ENCODE results near the gene LASP1. TPM values are rescaled to one million over a fixed set of nuclear protein-coding genes. Genes with fewer than 3 reads are reported as not detected.

The LASP1 gene
- total RNA-seq, 1 experiment from 2014 or later, result 106 TPM

DNA sequence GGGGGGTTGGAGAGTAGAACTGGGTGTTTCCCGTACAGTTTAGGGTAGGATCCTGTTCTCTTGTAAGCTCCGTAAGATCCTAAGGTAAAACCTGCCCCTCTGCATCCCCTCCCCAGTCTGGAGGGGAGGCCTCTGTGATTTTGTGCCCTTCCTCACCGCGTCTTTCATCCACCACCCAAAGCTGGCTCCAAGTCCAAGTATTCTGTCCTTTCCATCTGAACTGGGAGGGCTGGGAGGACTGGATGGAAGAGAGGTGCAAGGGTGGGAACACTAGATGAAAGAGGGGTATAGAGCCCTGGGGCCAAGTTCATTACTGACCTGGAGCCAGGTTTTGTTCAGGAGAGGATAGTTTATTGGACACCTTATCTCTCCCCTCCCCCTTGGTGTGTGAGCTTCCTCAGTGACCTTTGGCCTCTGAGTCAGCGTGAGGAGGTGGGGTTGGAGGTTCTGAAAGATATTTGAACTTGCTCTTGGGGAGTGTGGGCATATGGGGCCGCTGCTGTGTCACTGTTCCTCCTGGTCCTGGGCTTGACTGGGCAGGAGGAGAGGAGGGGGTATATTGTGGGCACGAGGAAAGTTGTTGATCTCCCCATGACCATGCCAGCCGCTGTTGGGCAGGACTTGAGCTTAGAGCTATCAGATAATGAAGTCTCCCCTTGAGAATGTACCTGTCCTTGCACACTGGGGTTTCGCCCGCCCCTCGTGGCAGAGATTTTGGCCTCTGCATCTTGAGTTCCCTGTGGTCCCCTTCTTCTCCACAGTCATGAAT is 1.6 kb downstream of the LASP1 start:
- no peaks in the 10 kb centered on the region for H3K36me3 ChIP-seq (ENCODE audit: low read depth, low read length)
- H3K9me2 ChIP-seq (replicated peaks; ENCODE audit: low read length), result no peaks in the 10 kb centered on the region
- H3K27ac ChIP-seq (ENCODE audit: low read length), result peak overlapping the region; percentile 42
- H3F3A ChIP-seq (ENCODE audit: low read length, unreplicated experiment), result no peaks in the 10 kb centered on the region
- TF ChIP-seq, protein P1, sequence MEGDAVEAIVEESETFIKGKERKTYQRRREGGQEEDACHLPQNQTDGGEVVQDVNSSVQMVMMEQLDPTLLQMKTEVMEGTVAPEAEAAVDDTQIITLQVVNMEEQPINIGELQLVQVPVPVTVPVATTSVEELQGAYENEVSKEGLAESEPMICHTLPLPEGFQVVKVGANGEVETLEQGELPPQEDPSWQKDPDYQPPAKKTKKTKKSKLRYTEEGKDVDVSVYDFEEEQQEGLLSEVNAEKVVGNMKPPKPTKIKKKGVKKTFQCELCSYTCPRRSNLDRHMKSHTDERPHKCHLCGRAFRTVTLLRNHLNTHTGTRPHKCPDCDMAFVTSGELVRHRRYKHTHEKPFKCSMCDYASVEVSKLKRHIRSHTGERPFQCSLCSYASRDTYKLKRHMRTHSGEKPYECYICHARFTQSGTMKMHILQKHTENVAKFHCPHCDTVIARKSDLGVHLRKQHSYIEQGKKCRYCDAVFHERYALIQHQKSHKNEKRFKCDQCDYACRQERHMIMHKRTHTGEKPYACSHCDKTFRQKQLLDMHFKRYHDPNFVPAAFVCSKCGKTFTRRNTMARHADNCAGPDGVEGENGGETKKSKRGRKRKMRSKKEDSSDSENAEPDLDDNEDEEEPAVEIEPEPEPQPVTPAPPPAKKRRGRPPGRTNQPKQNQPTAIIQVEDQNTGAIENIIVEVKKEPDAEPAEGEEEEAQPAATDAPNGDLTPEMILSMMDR (conservative IDR thresholded peaks at IDR 0.05; ENCODE audit: low read depth, low read length), result 0 out of 2 replicates have a peak, but pooled peaks have one; percentile 25
- no peak for TF ChIP-seq EZH2phosphoT487 (IDR thresholded peaks at IDR 0.05; ENCODE audit: borderline replicate concordance, low read length)
- no TSS peak for BruUV-seq (replicated peaks)
- intact Hi-C loops (cut with micrococcal nuclease), result no loop called here
- peak overlapping the region; percentile 98 for H3K4me3 ChIP-seq (ENCODE audit: low read length)
- H2AFZ ChIP-seq (ENCODE audit: low read length), result 0 out of 2 replicates have a peak overlapping the region, but pooled peaks have one; percentile 48
- no peaks in the 10 kb centered on the region for H3K9me3 ChIP-seq (ENCODE audit: low read length)
- CTCF ChIA-PET, result interaction anchor here (0.6 to 0.8 kb wide), 2 partner anchors 17 to 281 kb away, joined by 3 to 4 read pairs; no protein-coding TSS in a partner anchor
- peak; percentile 81 for DNase-seq
- peaks cover 25% of the 10 kb centered on the region for H3K4me1 ChIP-seq (ENCODE audit: insufficient read depth, low read length)
- peaks cover 61% of the 10 kb centered on the region for H3K79me2 ChIP-seq (ENCODE audit: low read length)
- POLR2A ChIA-PET (ENCODE audit: unreplicated experiment), result interaction anchor here (0.6 to 0.8 kb wide), 2 partner anchors 17 to 282 kb away, joined by 13 to 15 read pairs; no protein-coding TSS in a partner anchor
- peak; percentile 27 for ATAC-seq
- H3K4me2 ChIP-seq (ENCODE audit: low read length), result peak overlapping the region; percentile 84
- peak overlapping the region; percentile 77 for H3K9ac ChIP-seq (ENCODE audit: low read length)
- H4K20me1 ChIP-seq (ENCODE audit: low read length), result peaks cover 15% of the 10 kb centered on the region
- no peaks in the 10 kb centered on the region for H3K27me3 ChIP-seq (ENCODE audit: low read length)

GRCh38 chr17:38872027-38872511 is 2.2 kb downstream of the LASP1 start:
- no TSS peak for BruUV-seq (replicated peaks)
- CTCF ChIA-PET, result no interaction called here

More at GRCh38 chr17:38872027-38872511, 2.2 kb downstream of the LASP1 start:
- POLR2A ChIA-PET (ENCODE audit: unreplicated experiment), result no interaction called here
- Histone ChIP-seq H3K27me3 (ENCODE audit: low read length) (no peaks in the 10 kb centered on the region), H3K4me1 (ENCODE audit: insufficient read depth, low read length) (peaks cover 25% of the 10 kb centered on the region), H4K20me1 (ENCODE audit: low read length) (peaks cover 15% of the 10 kb centered on the region), H3K36me3 (ENCODE audit: low read depth, low read length) (no peaks in the 10 kb centered on the region), H3K27ac (ENCODE audit: low read length) (peak overlapping the region; percentile 42), H3K4me2 (ENCODE audit: low read length) (peak overlapping the region; percentile 84), H3F3A (ENCODE audit: low read length, unreplicated experiment) (no peaks in the 10 kb centered on the region), H2AFZ (ENCODE audit: low read length) (no peak overlapping the region), H3K4me3 (ENCODE audit: low read length) (peak overlapping the region; percentile 98), H3K9me3 (ENCODE audit: low read length) (no peaks in the 10 kb centered on the region), H3K9me2 (replicated peaks; ENCODE audit: low read length) (no peaks in the 10 kb centered on the region), H3K9ac (ENCODE audit: low read length) (peak overlapping the region; percentile 77; the same call in 1 of the 2 replicates), H3K79me2 (ENCODE audit: low read length) (peaks cover 64% of the 10 kb centered on the region)
- DNase-seq (no peak), ATAC-seq (no peak)
- TF ChIP-seq EZH2phosphoT487 (IDR thresholded peaks at IDR 0.05; ENCODE audit: borderline replicate concordance, low read length) (no peak), EZH2 (IDR thresholded peaks at IDR 0.05; ENCODE audit: low read length, unreplicated experiment) (no peak)
- TF ChIP-seq, protein P1 (conservative IDR thresholded peaks at IDR 0.05; ENCODE audit: low read depth, low read length), result no peak
- intact Hi-C loops (cut with micrococcal nuclease), result no loop called here
